Stimulated activated CD8-positive, alpha-beta memory T cell treated with anti-CD3 and anti-CD28 coated beads, Interleukin-7, amount 100 ng/mL, for 4 hours (primary cell): Measurements from ENCODE around the gene SOS2.
"Not testable (repeated sequence)": the region's sequence is repeated elsewhere in the genome, so short reads cannot be mapped to it uniquely, and the experiment has no call there.

ENCODE experiments used
- DNase-seq, 2 donors: peaks; one replicate each; pipeline ENCODE4 v3.0.0-alpha.2; 2020; ENCODE audit warnings: low read depth in 2 of 2

SOS2 gene

GRCh38 chr14:50085570-50086320 lies 145.6 kb downstream of the SOS2 start:
- peak; percentile 5 to 24 for DNase-seq

DNA sequence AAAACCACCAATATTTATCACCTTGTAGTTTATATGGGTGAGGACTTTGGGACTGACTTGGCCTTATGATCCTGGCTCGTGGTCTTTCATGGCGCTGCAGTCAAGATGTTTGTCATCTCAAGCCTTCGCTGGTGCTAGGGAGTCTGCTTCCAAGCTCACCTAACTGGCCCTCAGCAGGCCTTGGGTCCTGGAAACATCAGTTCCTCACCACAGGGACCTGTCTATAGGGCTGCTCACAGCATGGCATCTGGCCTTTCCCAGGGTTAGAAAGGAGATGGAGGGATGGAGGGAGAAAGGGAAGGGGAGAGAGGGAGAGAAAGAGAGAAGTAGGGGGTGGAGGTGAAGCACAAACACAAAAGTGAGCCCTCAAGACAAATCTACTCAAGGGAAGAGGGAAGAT lies 146.7 kb downstream of the SOS2 start:
- no peak for DNase-seq

DNA sequence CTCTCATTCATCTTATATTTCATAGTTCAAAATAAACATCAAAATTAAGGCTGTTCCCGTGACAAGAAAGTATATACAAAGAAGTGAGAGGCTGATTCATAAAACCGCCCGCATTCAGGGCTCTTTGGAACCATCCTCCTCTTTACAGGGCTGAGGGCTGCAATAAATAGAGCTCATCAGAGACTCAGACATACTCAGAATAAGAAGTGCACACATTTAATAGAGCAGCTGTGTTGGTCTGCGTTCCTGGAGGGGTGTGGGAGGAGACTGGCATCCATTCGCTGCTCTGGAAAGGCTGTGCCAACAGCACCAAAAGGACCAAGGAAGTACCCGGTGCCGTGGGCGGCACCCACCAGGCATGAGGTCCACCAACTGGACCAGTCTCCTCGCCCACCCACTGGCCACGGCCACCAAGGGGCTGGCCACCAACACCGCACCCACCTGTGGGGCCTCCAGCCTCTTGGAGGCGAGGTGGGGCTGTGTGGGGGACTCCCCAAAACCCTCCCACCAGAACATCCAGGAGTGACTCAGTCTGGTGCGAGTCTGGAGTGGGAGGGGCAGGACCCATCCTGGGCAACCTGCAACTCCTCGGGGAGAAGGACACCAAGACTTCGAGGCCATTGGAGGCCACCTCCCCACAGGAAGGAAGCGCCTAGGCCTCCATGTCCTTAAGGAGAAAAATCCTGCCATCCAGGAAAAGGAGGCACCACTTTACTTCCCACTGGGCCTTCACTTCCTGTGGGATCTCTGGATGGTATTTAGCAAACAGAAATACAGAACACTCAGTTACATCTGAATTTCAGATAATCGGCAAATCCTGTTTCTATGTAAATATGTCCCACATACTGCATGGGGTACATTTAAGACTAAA lies 147.7 kb downstream of the SOS2 start:
- DNase-seq = peak; percentile 44 to 46

GRCh38 chr14:50082784-50083466 lies 148.5 kb downstream of the SOS2 start:
- DNase-seq = peak; percentile 79 to 82

GRCh38 chr14:50082308-50082742 lies 149.1 kb downstream of the SOS2 start:
- peak; percentile 44 to 46 for DNase-seq

DNA sequence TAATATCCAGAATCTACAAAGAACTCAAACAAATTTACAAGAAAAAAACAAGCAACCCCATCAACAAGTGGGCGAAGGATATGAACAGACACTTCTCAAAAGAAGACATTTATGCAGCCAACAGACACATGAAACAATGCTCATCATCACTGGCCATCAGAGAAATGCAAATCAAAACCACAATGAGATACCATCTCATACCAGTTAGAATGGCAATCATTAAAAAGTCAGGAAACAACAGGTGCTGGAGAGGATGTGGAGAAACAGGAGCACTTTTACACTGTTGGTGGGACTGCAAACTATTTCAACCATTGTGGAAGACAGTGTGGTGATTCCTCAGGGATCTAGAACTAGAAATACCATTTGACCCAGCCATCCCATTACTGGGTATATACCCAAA lies 152.3 kb downstream of the SOS2 start:
- DNase-seq = not testable (repeated sequence)

DNA sequence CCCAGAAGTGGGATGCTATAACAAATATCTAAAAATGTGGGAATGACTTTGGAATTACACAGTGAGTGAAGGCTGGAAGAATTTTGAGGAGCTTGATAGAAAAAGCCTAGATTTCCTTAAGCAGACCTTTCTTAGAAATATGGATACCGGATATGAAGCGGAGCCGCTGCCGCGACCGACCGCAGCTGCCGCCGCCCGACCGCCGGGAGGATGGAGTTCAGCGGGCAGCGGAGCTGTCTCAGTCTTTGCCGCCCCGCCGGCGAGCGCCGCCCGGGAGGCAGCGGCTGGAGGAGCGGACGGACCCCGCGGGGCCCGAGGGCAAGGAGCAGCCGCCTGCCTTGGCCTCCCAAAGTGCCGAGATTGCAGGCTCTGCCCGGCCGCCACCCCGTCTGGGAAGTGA lies 157.7 kb downstream of the SOS2 start:
- DNase-seq = not testable (repeated sequence)

GRCh38 chr14:50072395-50072794 lies 159.0 kb downstream of the SOS2 start:
- DNase-seq = no peak

GRCh38 chr14:50070840-50071548 lies 160.4 kb downstream of the SOS2 start:
- no peak for DNase-seq

GRCh38 chr14:50070230-50070629 lies 161.1 kb downstream of the SOS2 start:
- no peak for DNase-seq

GRCh38 chr14:50069325-50069724 lies 162.1 kb downstream of the SOS2 start:
- DNase-seq = no peak

DNA sequence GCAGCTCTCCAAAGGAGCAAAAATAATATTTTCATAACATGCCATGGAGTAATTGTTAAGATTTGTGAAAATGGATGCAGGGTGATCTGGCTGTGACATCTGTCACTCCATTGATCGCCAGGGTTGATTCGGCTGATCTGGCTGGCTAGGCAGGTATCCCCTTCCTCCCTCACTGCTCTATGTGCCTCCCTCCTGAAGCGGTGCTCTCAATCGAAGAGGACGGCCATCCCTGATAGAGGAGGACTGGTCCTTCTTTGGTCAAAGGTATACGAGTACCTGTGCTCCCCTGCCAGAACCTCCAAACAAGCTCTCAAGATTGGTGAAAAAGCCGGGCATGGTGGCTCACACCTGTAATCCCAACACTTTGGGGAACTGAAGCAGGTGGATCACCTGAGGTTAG lies 162.9 kb downstream of the SOS2 start:
- no peak for DNase-seq

- no peak for DNase-seq
Measured at GRCh38 chr14:50067723-50068495, 163.5 kb downstream of the SOS2 start.
